Stimulated activated CD8-positive, alpha-beta memory T cell treated with anti-CD3 and anti-CD28 coated beads, Interleukin-7, amount 100 ng/mL, for 24 hours (primary cell): Measurements from ENCODE around the gene GLIPR1L2.
"Not testable (repeated sequence)": the region's sequence is repeated elsewhere in the genome, so short reads cannot be mapped to it uniquely, and the experiment has no call there.

Source experiments
- DNase-seq: peaks from one replicate; pipeline ENCODE4 v3.0.0-alpha.2; 2020; ENCODE audit warnings: low read depth

The GLIPR1L2 gene

DNA sequence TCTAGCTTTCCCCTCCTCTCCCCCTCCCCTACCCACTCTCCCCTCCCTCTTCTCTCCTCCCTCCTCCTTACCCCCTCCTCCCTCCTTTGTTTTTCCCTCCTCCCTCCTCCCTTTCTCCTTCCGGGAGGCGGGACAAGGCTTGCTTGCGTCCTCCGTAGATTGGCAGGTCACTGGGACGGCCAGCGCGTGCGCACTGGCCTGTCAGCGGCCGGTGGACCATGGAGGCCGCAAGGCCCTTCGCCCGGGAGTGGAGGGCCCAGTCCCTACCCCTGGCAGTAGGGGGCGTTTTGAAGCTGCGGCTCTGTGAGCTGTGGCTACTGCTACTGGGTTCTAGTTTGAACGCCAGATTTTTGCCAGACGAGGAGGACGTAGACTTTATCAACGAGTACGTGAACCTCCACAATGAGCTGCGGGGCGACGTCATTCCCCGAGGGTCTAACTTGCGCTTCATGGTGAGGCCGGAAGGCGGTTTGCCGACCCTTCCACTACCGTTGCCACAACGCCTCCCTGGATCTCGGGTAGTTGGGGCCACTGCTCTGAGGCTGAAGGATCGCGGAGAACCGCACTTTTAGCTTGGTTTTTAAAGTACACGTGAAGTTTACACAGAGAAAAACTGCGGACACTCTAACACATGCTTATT lies at the start of gene GLIPR1L2:
TSS of gene GLIPR1L2 (plus strand) at position 191 of the 640 bp plus-strand sequence. CDS start at position 219, 28 bp downstream.
- peak; percentile 77 for DNase-seq

DNA sequence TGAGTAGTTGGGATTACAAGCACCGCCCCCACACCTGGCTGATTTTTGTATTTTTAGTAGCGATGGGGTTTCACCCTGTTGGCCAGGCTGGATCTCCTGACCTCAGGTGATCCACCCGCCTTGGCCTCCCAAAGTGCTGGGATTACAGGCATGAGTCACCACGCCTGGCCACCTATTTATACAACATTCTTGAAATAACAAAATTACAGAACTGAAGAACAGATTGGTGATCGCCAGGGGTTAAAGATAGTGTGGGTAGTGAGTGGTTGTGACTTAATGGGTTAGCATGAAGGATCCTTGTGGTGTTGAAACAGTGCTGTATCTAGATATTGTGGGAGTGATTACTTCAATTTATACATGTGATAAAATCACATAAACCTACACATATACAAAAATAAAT lies 49.0 kb upstream of the GLIPR1L2 start:
- no peak for DNase-seq

DNA sequence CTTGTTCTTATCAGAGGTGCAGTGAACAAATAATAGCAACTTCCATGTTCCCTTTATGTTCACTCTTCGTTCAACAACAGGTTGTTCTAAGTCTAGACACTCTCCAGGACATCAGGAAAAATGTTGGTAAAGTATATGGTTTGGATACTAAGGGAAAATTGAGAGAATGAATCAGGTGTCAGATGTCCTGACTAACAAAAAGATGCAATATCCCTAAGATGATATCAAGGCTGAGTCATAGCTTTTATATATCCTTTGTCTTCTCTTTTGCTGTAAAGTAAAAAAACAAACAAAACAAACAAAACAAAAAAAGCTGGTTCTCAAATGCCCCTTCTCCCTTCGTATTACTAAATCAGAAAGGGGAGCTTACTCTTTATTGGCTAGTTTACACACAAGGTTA lies 45.4 kb upstream of the GLIPR1L2 start:
- DNase-seq, result no peak

DNA sequence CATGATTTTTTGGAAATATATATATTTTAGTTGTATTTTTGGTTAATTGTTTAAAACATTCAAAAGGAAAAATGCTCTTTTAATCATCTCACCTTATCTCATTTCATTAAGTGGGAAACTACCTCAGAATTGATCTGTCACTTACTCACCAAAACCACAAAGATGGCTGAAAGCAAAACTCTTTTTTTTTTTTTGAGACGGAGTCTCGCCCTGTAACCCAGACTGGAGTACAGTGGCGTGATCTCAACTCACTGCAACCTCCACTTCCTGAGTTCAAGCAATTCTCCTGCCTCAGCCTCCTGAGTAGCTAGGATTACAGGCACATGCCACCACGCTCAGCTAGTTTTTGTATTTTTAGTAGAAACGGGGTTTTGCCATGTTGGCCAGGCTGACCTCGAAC lies 44.7 kb upstream of the GLIPR1L2 start:
- not testable (repeated sequence) for DNase-seq

DNA sequence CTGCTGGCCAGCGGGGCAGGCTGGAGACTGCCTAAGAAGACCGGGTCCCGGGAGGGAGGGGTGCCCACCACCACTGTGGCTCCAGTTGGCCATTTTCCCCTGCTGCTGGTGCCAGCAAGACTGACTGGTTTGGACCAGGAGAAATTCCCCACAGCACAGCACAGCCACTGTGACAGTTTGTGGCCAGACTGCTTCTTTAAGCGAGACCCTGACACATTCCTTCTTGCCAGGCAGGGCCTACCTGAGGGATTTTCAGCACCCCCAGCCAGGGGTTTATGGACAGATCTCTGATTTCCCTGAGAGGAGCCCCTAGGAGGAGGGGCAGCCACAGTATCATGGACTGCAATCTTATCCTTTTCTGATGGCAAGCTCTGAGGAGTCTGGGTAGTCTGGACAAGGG lies 40.9 kb upstream of the GLIPR1L2 start:
- DNase-seq, result no peak

DNA sequence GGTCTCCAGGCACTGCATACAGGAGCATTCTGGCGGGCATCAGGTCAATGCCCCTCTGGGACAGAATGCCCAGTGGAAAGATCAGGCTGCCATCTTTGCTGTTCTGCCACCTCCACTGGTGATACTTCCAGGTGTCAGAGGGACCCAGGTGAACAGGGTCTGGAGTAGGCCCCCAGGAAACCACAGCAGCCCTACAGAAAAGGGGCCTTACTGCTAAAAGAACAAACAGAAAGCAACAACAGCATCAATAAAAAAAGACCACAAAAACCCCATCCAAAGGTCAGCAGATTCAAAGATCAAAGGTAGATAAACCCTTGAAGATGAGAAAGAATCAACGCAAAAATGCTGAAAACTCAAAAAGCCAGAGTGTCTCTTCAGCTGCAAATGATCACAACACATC lies 40.5 kb upstream of the GLIPR1L2 start:
- no peak for DNase-seq

DNA sequence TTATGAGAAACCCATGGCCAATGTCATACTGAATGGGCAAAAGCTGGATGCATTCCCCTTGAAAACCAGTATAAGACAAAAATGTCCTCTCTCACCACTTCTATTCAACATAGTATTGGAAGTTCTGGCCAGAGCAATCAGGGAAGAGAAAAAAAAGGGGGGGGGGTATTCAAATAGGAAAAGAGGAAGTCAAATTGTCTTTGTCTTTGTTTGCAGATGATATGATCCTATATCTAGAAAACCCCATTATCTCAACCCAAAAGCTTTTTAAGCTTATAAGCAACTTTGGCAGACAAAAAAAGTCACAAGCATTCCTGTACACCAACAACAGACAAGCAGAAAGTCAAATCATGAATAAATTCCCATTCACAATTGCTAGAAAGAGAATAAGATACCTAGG lies 36.9 kb upstream of the GLIPR1L2 start:
- no peak for DNase-seq

DNA sequence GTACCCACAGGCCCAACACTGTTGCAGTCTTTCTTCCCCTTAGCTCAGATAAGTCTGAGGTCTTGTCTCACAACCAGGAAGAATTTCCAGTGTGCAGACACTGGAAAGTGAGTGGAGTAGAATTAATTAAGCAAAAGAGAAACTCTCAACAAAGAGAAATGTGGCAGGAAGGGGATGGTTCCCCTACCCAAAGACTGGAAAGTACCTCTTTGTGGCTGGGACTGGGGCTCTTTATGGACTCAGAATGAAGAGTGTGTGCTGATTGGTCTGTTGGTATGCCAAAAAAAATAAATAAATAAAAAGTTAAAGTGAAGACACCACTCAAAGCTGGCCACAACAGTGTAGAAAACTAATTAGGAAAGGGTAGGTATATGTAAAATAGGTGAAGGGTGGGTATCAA lies 30.0 kb upstream of the GLIPR1L2 start:
- DNase-seq, result no peak

DNA sequence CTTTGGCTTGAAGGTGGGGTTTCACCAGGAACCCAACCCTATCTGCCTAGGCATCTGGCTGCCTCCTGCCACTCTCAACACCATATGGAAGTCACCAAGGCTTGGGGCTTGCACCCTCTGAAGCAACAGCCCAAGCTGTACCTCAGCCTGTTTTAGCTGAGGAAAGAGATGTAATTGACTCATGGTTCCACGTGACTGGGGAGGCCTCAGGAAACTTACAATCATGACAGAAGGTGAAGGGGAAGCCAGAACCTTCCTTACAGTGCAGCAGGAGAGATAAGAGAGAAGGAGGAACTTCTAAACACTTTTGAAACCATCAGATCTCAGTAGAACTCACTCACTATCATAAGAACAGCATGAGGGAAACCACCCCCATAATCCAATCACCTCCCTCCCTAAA lies 29.5 kb upstream of the GLIPR1L2 start:
- DNase-seq, result no peak

DNA sequence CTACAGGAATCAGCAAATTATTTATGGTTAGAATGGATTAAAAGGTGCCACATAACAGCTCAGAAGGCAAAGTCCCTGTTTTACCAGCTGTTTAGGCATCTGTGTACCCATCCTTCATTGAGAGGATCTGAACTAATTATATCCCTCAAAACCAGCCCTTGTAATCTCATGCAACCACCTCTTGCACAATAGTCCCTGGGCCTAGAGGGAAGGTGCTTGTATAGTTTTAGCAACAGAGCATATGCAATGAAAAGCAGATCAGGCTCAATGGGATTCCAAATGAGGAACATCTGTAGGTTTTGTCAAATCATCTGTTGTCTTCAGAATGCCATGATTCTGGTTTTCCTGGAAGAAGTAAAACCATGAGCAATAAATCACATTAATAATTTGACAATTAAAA lies 26.0 kb upstream of the GLIPR1L2 start:
- DNase-seq, result no peak

DNA sequence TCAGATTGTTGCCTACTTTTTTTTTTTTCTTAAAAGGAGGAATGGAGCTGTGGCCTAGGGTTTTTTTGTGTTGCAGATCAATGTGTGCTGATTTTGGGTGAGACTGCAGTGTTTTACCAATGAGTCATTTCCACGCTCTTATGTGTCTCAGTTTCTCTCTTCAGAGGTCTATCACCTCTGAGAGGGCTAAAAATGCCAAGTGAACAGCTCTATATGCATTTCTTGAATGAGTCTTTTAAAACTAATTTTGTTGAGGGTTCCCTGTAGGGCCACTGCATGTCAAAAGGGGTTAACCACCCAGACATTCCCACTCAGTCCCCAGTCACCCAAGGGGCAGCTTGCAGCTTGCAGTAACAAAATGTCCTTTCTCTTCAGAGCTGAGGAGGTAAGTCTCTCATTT lies 24.3 kb upstream of the GLIPR1L2 start:
- DNase-seq, result no peak

DNA sequence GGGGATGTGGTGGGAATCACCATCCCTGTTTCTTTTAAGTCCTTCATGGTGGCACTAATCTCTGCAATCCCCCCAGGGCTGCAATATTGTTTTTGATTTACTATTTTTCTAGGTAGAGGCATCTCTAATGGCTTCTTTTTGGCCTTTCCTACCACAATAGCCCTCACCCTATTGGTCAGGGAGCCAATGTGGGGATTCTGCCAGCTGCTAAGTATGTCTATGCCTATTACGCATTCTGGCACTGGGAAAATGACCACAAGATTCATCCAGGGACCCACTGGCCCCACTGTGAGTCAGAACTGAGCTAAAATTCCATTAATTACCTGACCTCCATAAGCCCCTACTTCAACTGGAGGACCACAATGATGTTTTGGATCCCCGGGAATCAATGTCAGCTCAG lies 15.9 kb upstream of the GLIPR1L2 start:
- DNase-seq, result no peak

DNA sequence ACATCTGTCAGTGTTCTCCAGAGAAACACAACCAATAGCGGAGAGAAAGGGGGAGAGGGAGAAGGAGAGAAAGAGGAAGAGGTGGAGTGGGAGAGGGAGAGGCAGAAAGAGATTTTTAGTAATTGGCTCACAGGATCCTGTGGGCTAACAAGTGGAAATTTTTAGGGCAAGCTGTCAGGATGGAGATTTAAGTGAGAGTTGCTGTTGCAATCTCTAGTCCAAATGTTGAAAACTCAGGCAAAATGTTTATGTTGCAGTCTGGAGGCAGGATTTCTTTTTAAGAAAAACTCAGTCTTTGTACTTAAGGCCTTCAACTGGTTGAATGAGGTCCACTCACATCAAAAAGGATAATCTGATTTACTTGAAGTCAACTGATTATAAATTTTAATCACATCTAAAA lies 12.5 kb upstream of the GLIPR1L2 start:
- DNase-seq, result no peak

DNA sequence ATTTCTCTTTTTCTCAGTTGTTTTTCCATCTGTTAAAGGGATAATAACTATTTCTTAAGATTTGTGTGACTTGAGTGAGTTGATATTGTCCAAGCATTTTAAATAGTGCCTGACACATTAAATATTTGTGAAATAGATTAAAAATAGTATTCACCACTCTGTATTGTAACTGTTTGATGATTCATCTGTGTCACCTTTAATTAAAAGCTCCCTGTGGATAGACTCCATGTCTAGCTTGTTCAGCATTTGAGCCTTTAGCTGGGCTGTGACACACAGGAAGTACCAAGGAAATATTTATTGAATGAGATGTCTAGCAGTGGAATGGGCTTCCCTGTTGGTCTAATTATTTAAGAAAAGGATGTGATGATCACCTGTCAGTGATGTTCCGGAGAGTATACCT lies 1.8 kb upstream of the GLIPR1L2 start:
- no peak for DNase-seq

DNA sequence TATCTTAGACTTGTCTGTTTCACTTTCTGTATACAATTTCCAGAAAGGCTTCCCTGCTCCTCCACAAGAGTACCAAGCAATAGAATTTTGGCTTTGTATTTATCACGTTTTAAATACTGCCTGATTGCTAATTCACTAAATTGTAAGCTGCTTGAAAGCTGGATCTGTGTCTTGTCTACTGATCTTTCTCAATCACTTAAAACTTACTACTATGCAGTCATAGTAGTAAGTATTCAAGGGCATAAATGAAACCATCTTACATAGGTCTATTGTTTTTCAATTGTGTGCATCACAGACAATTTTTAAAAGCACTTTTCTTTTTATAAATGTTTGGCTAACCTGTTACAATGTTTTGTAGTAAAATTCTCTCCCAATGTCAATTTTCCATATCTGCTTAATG lies 1.2 kb upstream of the GLIPR1L2 start:
- DNase-seq, result no peak

DNA sequence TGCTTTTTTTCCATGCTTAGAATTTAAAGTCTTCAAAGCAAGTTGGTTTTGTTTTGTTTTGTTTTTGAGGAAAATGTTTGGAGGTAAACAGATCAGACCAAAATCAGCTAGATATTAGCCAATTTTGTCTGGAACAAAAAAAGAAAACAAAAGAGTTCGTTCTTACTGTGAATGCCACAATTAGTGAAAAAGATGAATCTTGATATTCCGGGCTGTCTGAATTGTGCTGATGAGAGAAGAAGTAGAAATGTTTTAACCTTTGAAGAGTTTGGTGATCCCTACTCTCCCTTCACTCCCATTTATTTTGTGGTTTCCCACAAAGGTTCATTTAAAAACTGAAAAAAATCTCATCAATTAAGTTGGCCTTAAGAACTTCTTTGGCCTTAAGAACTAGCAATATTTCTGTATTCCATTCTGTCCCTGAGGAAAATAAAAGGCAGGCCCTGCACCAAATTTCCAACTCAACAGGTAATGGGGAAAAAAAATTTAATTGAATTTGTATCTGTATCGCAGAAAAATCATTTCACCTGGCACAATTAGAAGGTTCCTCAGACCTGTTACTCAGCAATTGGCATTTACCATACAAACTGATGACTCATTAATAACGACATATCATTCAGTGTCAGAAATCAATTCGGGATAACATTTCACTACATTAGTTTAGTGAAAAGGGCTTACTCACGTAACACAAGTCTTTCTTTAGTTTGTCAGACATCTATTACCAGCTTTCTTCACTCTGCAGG lies 562 bp upstream of the GLIPR1L2 start:
- no peak for DNase-seq

DNA sequence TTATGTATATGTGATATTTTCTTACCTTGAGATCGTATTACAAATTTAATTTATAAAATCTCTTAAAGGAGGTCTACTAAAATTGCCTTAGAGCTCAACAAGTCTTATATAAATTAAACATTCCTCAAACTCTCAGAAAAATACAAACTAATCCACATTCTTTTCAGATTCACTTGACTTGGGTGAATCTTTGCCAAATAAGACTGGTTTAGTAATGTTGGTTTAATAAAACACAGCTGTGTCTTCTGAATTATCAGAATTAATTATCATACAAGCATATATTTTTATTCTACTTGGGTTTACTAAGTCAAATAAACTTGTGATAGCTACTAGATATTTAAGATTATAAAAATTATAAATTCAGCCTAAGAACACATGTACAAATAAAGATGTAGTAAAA lies 13.3 kb downstream of the GLIPR1L2 start:
- no peak for DNase-seq

DNA sequence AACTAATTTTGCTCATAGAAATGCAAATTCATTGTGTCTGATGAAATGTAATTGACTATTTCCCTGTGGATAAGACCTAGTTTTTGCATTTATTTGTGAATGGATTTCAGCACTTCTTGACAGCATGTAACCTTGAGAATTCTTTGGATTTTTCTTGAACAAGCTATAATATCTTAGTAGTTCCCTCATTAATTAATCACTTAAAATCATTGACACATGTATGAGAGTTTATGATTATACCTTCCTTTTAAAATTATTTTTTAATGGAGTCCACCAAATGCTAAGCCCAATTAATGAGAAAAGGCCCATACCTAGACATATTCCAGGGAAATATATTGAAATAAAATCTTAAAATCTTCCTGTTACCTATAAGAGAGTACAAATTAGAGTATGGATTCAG lies 16.8 kb downstream of the GLIPR1L2 start:
- DNase-seq, result no peak

DNA sequence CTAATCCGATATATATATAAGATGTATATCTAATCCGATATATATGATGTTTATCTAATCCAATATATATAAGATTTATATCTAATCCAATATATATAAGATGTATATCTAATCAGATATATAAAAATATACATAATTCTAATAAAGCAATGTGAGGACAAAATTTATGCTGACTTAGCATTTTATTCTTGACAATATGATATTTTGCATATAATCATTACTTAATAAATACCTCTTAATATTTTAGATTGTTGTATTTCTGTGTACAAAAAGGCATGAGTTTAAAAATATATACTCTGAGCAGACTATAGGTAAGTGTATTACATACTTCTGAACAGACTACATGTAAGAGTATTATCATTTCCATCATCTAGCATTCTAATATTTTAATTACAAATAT lies 18.9 kb downstream of the GLIPR1L2 start:
- no peak for DNase-seq

DNA sequence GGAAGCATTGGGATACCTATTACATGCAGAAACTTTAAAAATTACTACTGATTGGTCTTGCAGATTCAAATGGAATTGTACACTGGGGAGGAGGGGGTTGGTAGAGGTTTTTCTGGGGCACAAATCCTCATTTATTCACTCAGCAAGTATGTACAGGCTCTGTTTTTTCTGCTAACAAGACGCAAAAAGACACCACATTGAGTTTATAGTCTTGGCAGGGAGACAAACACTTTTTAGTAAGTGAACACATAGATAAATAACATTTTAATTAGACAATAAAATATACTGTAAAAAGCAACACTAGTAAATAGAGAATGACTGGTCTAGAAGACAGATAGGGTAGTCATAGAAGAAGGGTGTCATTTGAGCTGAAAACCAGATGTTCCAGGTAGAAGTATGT lies 23.8 kb downstream of the GLIPR1L2 start:
- DNase-seq, result no peak

DNA sequence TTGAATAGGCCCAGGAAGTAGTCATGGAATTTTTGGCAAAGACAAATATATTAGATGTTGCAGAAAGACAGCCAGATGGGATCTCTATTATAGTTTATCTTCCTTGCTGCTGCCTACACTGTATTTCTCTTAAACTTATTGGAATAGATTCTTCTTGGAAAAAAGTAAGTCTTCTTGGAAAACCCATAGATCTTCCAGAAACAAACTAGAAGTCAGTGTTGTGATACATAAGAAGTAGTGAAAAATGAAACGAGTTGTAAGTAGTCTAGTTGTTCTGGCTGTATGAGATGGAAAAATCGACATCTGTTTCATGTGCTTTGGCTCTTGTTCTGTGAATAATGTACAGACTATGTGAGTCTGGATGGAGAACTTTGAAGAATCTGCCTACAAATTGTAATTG lies 29.0 kb downstream of the GLIPR1L2 start:
- no peak for DNase-seq

DNA sequence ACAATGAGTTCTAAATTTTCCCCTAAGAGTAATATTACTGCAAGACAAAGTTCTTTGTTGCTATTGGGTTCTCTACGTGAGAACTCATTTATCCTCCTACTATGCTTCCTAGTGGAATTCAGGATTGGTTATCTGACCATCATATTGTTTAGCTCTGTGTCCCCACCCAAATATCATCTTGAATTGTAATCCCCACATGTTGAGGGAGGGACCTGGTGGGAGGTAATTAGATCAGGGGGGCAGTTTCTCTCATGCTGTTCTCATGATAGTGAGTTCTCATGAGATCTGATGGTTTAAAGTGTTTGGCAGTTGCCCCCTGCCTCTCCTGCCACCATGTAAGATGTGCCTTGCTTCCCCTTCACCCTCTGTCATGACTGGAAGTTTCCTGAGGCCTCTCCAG lies 36.6 kb downstream of the GLIPR1L2 start:
- no peak for DNase-seq

DNA sequence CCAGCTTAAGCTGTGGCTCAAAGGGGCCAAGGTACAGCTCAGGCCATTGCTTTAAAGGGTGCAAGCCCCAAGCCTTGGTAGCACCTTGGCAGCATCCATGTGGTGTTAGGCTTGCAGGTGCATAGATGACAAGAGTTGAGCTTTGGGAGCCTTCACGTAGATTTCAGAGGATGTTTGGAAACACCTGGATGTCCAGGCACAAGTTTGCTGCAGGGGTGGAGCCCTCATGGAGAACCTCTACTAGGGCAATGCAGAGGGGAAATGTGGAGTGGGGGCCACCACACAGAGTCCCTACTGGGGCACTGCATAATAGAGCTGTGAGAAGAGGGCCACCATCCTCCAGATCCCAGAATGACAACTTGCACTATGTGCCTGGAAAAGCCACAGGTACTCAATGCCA lies 37.9 kb downstream of the GLIPR1L2 start:
- no peak for DNase-seq

DNA sequence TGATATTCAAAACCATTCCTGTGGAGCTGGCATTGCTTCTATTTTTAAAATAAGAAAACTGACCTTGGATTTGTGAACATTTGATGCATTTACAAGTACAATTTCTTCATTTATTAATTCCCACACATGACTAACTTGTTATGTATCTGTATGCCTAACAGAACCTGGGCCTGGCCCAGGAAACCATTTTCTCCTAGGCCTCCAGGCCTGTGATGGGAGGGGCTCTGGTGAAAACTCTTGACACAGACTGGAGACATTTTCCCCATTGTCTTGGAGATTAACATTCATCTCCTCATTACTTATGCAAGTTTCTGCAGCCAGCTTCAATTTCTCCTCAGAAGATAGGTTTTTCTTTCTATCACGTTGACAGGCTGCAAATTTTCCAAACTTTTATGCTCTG lies 42.0 kb downstream of the GLIPR1L2 start:
- no peak for DNase-seq
